Measurements from ENCODE around the gene KLHL35.
"Not testable (repeated sequence)": the region's sequence is repeated elsewhere in the genome, so short reads cannot be mapped to it uniquely, and the experiment has no call there.

Gene KLHL35

DNA sequence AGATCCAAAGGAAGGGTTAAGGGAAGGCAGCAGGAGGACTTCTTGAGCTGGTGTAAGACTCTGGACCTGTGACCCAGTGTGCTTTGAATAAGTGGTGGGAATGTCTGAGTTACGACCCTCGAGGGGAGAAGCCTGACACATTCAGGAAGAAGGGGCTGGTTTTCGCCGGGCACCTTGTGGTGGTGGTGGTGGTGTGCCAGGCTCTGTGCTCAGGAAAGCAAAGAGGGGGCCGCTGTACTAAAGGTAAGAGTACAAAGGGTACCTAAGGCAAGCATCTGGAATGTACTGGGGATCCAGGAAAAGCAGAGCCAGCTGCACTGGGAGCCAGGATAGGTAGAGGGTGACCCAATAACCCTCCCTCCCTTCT, 6.3 kb downstream of the KLHL35 start:
- DNase-seq (ENCODE audit: low read depth in 2 of 3, low spot score in 2 of 3), result no peak

DNA sequence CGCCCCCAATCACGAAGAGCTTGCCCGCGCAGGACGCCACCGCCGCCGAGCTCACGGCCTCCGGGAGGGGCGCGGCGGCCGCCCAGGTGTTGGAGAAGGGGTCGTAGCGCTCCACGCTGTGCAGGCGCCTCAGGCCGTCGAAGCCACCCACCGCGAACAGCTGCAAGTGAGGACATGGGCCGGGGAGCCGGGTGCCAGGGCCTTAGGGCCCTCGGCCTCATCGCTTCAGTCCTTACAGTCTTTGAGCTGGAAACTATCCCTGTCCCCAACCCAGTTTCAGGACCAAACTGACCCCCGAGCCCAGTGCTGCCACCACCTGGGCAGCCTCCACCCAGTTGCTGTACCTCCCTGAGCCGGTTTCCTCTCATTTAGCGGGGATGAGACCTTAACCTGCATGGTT, 7.6 kb downstream of the KLHL35 start:
- no peak for DNase-seq (ENCODE audit: low read depth in 2 of 3, low spot score in 2 of 3)

DNA sequence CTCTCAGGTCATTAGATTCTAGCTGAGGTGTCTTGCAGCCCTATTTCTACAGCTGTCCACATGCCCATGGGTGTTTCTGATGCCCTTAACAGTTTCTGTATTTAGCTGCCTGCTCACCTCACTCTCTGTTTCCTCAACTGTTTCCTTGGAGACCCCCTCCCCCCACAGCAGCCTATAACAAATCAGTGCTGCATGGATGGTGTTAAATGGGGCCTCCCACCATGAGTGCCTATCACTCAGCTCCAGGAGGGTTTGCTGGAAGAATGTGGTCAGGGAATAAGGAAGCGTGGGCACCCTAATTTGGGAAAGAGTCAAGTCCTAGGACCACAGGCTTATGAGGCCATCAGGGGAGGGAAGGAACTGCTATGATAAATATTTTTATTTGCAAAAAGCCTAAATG, 8.6 kb downstream of the KLHL35 start:
- no peak for DNase-seq (ENCODE audit: low read depth in 2 of 3, low spot score in 2 of 3)

DNA sequence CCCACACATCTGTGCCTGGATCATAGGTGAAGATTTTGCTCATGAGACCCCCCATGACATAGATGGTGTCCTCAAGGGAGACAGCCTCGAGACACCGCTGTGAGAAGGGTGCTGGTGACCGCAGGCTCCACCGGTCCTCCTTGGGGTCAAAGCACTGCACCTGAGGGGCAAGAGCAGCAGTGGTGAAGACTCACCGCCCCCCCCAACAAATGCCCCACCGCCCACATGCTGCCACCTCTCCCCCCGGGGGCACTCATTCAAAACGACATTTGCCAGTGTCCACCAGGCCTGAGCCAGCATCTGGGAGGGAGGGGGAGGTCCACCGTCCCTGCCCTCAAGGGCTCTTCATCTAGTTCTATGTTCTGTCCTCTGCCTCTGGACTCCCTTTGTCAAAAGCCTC, 9.3 kb downstream of the KLHL35 start:
- DNase-seq (ENCODE audit: low read depth in 2 of 3, low spot score in 2 of 3), result no peak

DNA sequence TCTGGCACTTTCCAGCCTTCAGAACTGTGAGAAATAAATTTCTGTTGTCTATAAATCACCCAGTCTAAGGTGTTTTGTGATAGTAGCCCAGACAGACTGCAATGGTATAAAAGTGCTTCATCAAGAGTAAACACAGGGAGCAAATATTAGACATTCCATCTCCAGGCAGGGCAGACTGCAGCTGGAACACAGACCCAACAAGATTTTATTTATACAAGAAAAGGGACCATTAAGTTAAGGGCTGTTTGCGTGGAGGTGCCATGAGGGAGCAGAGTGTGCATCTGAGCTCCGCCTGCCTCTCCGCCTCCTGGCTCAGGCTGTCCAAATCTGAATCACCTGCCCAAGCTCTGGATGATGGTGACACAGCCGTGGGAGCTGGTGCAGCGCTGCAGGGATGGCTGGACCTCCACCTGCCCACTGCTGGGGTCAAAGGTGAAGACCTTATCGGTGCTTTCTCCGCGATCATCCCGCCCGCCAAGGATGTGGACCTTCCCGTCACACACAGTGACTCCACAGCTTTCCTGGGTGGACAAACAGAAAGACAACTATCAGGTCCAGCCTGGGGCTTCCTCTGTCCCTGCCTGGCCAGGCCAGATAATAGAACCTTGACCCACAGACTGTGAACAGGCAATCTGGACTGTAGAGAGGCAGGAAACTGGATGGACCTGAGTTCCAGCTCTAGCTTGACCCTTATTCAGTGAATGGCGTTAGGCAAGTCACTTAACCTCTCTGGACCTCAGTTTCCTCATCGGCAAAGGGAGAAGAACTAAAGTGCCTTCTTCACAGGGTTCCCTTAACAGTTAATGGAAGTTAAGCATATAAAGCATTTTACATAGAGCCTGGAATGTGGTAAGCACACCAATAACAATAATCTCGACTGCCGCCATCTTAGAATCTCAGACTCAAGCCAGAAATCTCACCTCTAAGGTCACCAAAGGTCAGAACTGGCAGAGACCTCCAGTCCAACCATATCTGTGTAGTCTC, 10.5 kb downstream of the KLHL35 start:
- DNase-seq (ENCODE audit: low read depth in 2 of 3, low spot score in 2 of 3), result no peak

DNA sequence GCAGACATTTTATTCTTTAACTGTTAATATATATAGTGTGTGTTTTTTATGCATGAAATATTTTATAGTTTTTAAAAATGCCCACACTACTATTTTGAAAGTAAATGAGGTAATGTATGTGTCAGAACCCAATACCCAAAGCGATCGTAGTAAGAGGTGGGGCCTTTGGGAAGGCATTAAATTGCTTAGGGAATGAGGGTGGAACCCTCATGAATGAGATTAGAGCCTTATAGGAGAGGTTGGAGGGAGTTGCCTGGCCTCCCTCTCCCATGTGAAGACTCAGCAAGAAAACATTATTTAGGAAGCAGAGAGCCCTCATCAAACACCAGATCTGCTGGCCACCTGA, 11.1 kb downstream of the KLHL35 start:
- DNase-seq (ENCODE audit: low read depth in 2 of 3, low spot score in 2 of 3), result no peak

DNA sequence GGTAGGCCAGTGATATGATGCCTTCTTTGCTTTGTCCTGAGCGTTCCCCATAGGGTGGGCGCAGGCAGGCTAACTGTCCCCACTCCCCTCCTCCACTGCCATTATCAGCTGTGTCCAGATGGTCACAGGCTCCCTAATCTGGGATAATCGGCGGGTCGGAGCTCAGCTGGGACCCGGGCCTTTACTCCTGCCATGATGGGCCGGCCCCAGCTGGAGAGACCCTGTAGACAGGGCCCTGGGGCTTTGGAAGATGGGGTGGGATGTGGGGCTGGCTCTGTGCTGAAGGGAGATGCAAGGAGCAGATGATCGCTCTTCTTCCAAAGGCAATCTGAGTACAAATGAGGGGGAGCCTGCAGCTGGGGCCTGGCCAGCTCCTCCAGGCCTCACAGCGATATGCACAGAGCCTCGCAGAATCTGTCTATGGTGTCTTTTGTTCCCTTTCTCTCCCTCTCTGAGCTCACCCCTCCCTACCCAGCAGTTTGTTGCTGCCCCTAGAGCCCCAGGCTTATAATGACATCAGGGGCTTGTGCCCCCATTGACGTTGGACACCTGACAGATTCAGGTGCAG, 11.9 kb downstream of the KLHL35 start:
- no peak for DNase-seq (ENCODE audit: low read depth in 2 of 3, low spot score in 2 of 3)

DNA sequence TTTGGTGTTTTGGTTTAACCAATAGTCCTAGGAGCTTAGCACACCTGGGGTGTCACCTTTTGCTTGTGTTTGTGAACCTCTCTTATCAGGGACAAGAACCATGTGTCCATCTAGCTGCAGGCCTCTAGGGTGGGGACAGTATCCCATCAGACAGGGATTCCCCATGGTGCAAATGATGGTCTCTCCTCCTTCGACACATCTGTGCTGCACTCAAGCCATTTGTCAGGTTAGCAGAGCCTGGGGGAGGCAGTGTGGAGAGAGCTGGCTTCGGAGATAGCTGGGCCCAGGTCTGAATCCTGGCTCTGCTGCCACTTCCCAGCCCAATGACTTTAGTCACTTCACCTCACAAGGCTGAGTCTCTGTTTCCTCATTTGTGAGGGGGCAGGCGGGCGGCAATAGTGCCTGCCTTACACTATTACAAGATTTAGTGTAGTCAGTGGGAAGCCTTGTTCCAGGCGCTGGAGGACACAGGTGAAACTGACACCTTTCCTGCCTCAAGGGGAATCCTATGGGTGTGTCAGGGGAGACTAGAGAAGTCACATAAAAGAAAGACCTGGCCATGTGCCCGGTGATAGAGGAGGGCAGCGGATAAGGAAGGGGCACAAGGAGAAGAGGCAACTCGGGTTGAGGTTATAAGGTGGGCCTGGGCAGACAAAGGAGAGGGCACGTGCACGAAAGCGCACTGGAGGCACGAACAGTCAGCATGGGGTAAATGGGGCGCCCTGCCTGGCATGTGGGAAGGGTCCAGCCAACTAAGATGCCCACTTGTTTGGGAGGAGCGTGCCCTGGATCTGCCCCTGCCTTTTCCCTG, 12.6 kb downstream of the KLHL35 start:
- no peak for DNase-seq (ENCODE audit: low read depth in 2 of 3, low spot score in 2 of 3)

DNA sequence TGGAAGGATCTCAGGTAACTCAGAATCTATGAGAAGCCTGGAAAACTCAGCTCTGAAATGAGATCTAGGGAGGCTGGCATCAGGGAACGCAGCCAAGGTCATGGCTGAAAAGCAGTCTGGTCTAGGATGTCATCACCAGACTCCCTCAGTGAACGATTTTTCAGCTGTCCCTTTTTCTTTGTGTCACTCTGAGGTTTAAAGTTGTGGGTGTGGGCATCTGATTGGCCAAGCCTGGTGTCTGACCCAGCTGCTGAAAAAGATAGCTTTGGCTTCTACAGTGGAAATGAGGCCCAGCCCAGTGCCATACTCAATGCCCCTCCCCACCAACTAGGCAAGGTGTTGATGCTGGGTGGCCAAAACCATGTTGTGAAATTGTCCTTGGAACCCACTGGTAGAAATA, 19.1 kb downstream of the KLHL35 start:
- no peak for DNase-seq (ENCODE audit: low read depth in 2 of 3, low spot score in 2 of 3)

DNA sequence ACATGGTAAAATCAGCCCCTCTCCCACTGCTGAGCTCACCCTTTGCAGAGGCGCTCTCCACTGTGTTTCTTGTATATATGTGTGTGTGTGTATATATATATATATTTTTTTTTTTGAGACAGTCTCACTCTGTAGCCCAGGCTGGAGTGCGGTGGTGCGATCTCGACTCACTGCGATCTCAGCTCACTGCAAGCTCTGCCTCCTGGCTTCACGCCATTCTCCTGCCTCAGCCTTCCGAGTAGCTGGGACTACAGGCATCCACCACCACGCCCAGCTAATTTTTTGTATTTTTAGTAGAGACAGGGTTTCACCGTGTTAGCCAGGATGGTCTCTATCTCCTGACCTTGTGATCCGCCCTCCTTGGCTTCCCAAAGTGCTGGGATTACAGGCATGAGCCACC, 19.9 kb downstream of the KLHL35 start:
- DNase-seq (ENCODE audit: low read depth in 2 of 3, low spot score in 2 of 3), result not testable (repeated sequence)

DNA sequence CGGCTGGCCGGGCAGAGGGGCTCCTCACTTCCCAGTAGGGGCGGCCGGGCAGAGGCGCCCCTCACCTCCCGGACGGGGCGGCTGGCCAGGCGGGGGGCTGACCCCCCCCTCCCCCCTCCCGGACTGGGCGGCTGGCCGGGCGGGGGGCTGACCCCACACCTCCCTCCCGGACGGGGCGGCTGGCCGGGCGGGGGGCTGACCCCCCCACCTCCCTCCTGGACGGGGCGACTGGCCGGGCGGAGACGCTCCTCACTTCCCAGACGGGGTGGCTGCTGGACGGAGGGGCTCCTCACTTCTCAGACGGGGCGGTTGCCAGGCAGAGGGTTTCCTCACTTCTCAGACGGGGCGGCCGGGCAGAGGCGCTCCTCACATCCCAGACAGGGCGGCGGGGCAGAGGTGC, 23.0 kb downstream of the KLHL35 start:
- not testable (repeated sequence) for DNase-seq (ENCODE audit: low read depth in 2 of 3, low spot score in 2 of 3)

DNA sequence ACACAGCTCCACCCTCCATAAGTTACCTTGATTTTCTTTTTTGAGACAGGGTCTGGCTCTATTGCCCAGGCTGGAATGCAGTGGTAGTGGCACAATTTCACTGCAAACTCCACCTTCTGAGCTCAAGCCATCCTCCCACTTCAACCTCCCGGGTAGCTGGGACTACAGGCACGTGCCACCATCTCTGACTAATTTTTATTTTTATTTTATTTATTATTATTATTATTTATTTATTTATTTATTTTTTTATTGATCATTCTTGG, 24.1 kb downstream of the KLHL35 start:
- no peak for DNase-seq (ENCODE audit: low read depth in 2 of 3, low spot score in 2 of 3)

DNA sequence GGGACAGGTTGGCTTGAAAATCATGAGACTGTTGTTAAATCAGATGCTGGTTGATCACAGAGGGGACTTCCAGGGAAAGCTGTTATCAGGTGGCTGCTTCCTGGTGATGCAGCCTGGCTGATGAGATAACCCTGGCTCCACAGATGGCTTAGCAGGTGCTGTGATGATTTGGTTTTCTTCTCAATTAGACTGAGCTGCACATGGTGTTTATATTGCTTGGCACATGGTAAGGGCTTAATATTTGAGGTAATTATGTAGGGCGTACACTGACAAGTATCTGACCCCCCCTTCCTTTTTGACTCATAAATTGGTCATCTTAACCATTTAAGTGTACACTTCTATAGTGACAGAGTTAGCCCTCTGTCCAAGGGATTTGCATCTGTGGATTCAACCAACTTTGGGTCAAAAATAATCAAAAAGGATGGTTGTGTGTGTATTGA, 26.6 kb downstream of the KLHL35 start:
- no peak for DNase-seq (ENCODE audit: low read depth in 2 of 3, low spot score in 2 of 3)

DNA sequence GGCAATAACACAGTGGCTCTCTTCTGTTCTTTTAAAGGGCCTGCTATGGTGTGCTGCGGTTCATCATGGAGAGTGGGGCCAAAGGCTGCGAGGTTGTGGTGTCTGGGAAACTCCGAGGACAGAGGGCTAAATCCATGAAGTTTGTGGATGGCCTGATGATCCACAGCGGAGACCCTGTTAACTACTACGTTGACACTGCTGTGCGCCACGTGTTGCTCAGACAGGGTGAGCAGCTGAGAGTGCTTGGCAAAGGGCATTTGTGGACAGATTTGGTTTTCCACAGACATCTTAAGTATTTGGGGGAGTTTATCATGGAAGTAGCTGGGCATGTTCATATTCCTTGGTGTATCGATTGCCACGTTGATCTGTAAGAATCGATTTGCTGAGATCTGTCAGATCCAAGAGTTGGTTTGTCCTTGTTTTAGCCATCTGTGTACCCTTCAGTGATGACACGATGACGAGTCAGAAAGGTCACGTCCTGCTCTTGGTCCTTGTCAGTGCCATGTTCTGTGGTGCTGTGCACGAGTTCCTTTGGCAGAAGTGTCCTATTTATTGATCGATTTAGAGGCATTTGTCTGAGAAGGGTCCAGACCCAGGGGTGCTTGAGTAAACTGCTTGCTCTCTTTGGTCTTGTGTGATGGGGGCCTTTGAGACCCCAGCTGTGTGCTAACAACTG, 28.9 kb downstream of the KLHL35 start:
- DNase-seq (ENCODE audit: low read depth in 2 of 3, low spot score in 2 of 3), result no peak

DNA sequence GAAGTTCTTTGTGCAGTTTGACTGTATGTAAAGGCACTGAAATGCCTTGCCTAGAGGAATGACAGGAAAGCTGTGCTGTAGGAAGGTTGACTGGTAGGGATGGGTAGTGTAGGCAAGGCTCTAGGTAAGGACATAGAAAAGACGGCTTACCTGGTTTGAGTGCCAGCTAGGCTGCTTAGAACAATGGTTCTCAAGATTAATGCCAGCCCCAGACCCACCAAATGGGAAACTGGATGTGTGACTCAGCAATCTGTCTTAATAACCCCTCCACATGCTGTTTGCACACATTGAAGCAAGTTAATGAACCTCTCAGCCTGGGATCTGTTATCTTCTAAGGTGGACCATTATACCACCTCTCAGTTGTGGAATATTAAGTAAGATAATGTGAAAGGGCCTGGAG, 30.0 kb downstream of the KLHL35 start:
- no peak for DNase-seq (ENCODE audit: low read depth in 2 of 3, low spot score in 2 of 3)

DNA sequence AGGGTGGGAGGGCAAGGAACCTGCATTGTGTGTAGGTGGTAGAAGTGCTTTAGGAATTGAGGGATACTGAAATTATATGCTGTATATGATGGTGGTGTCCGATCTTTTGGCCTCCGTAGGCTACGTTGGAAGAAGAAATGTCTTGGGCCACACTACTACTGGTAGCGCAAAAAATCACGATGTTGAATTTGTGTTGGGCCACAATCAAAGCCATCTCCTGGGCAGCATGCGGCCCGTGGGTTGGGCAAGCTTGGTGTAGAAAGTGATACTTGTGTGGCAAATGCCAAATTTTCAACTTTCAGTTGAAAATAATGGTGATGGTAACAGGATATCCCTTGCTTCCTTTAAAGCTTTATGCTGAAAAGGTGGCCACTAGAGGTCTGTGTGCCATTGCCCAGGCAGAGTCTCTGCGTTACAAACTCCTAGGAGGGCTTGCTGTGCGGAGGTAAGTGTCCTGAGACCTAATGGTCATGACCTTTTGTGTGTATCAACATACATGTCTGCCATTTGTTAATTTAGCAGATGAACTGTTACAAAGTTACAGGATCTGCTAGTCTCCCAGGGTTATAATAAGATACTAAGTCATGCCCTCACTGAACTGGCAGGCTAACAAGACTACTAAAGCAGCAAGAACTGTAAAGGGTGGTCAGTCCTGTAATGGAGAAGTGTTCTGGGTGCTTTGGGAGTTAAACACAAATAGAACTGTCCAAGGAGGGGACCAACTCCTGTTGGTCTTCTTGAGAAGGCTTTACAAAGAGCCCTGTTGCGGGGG, 30.8 kb downstream of the KLHL35 start:
- DNase-seq (ENCODE audit: low read depth in 2 of 3, low spot score in 2 of 3), result no peak

DNA sequence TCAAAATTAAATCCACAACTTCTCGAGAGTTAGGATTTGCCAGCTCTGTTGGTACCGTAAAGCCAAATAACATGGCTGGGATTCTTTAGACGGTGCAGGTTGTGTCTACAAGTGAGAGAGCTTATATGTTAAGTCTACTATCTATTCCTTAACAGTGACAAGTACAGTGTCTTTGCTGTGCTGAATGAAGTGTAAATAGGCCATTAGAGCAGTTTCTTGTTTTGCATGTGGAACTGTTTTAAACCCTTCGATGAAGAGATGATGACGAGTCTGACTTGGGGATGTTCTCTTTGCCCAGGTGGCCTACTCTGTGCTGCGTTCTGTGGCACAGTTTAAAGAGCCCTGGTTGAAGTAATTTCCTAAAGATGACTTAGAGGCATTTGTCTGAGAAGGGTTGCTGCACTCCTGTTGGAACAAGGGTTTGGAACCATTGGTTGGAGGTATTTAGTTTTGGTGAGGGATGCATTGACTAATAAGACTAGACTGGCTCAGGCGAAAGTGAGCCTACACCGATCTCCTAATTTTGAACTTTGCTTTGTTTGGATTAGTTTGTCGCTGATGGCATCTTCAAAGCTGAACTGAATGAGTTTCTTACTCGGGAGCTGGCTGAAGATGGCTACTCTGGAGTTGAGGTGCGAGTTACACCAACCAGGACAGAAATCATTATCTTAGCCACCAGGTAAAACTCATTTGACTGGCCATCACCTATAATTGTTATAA, 32.7 kb downstream of the KLHL35 start:
- no peak for DNase-seq (ENCODE audit: low read depth in 2 of 3, low spot score in 2 of 3)

DNA sequence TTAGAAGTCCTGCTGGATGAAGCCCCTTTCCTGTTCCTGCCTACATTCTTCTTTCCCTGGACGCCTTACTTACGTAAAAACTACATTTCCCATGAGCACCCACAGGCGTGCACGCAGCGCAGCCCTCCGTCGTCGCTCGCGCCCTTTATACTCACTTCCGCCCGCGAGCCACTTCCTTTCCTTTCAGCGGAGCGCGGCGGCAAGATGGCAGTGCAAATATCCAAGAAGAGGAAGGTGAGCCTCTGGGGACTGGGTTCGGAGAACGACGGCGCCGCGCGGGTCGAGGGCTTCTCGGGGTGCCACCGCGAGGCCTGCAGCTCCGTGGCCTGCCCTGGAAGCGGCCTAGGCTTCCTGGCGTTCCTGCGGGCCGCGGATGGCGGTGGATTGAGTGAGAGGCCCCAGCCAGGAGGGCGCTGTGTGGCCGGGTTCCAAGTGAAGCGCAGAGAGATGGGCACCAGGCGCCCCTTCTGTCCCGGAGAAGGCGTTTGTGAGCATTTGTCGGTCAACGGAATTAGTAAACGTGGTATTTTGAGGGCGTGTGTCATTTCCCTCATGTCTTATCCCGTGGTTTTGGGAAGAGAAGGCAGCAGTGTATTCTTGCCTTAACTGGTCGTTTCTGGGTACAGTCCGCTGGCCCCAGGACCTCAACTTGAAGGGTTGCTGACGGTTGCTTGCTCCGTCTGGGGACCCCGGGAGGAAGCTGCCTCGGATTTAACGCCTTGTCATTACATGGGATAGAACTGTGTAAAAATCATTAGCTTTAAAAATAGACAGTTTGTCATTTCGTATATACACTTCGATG, 33.5 kb downstream of the KLHL35 start, which contains the start of gene RPS3:
Gene RPS3 (plus strand): TSS at position 175 of the 802 bp plus-strand sequence. CDS start 30 bp downstream, at position 205.
- peak; percentile 69 to 80 (median 79) for DNase-seq (ENCODE audit: low read depth in 2 of 3, low spot score in 2 of 3)

DNA sequence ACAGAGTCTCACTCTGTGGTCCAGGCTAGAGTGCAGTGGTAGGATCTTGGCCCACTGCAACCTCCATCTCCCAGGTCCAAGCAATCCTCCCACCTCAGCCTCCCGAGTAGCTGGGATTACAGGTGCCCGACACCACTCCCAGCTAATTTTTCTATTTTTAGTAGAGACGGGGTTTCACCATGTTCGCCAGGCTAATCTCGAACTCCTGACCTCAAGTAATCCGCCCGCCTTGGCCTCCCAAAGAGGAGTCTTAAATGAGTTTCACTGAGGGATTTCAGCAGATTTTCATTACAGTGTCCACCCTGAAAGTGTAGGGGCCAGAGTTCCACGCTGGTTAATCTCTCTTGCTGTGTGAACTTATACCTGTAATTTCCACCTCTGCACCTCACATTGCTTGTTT, 34.1 kb downstream of the KLHL35 start:
- DNase-seq (ENCODE audit: low read depth in 2 of 3, low spot score in 2 of 3), result no peak

All from activated CD8-positive, alpha-beta memory T cell treated with anti-CD3 and anti-CD28 coated beads for 48 hours (primary cell).